ENCODE measurements around the gene MT2A.

- TF ChIP-seq EZH2 (IDR thresholded peaks at IDR 0.05; ENCODE audit: borderline replicate concordance, insufficient read depth, low read length, poor library complexity, severe bottlenecking), result no peak
- no peak for TF ChIP-seq CTCF (IDR thresholded peaks at IDR 0.05; ENCODE audit: poor library complexity, severe bottlenecking)
- no peak for TF ChIP-seq TAF1 (IDR thresholded peaks at IDR 0.05; ENCODE audit: low read depth)
- no peak for TF ChIP-seq RAD21 (conservative IDR thresholded peaks at IDR 0.05)
- no peak for TF ChIP-seq REST (IDR thresholded peaks at IDR 0.05; ENCODE audit: borderline replicate concordance)
- TF ChIP-seq POLR2AphosphoS5 (IDR thresholded peaks at IDR 0.05), result no peak
- TF ChIP-seq MXI1 (conservative IDR thresholded peaks at IDR 0.05; ENCODE audit: poor library complexity, severe bottlenecking), result no peak
These were observed 17.7 kb downstream of the MT2A start for GRCh38 chr16:56625943-56626654.

Measured in neural cell (in vitro differentiated cells).